Kidney tubule cell (primary cell): ENCODE results near the gene FUT7.
"Not testable (repeated sequence)": the region's sequence is repeated elsewhere in the genome, so short reads cannot be mapped to it uniquely, and the experiment has no call there.

Experiments
- DNase-seq: peaks from one replicate; pipeline ENCODE4 v3.0.0-alpha.2; 2018; ENCODE audit warnings: low spot score

The FUT7 gene

DNA sequence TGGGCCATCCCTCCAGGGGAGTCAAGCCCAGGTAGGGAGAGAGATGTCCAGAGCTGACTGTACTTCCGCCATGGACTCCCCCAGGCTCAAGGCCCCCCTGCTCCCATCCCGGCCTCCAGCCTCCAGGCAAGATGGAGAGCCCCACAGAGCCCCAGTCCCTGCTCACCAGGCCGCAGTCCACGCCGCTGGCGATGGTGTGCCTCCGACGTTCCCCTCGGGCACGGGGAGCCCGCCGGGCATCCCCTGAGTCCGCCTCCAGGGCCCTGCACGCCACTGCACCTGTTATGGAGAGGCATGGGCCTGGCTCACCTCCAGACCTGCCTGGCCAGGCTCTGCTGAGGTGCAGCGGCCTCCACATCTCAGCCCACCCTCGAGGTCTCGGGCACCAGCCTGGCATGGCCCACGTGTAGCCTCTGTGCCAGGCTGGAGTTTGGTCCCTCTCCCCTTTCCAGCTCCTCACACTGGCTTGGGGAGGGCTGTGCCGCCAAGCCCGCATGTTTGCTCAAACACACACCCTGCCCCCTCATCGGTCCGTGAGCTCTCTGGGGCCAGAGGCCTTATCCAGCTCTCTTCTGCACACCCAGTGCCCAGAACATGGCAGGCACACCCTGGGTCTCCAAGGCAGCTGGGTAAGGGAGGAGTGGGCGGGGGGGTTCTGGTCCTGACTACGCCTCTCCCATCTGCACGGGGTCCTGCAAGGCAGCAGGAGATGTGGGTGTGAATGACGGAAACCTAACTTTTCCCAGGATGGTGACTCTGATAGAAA, 34.4 kb upstream of the FUT7 start:
- no peak for DNase-seq

GRCh38 chr9:137065336-137065967, 33.6 kb upstream of the FUT7 start:
- DNase-seq: no peak

DNA sequence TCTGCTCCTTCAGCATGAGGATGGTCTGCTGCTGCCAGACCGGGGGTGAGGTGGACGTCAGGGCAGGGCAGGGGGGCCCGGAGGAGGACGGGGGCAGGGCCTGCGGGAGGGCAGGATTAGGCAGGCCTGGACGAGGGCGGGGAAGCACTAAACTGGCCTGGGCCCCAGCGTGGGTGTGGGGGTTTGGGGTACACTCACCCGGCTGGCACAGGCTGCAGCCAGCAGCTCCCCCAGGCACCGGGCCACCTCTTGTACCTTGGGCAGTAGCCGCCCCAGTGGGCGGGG, 32.9 kb upstream of the FUT7 start:
- no peak for DNase-seq

- peak; percentile 66 for DNase-seq
These were observed 32.4 kb upstream of the FUT7 start for GRCh38 chr9:137064027-137064879.

- no peak for DNase-seq
These were observed 31.6 kb upstream of the FUT7 start for GRCh38 chr9:137063311-137064026.

DNA sequence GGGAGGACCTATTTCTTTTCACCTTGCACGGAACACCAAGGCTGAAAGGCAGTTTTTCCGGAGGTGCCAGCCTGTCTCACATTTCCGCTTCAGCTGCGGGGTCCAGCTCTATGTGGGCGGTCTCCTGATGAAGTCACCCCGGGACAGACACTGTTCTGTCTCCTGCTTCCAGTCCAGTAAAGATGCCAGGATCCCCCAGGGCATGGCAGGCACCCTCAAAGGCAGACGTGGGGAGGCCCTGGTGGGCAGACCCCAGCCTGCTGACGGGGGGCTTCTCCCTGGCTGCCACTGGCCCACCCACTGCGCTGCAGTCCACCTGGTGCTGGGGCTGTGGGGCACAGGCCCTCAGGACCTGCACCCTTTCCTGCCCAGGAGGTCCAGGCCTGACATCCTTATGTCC, 30.9 kb upstream of the FUT7 start:
- not testable (repeated sequence) for DNase-seq

DNA sequence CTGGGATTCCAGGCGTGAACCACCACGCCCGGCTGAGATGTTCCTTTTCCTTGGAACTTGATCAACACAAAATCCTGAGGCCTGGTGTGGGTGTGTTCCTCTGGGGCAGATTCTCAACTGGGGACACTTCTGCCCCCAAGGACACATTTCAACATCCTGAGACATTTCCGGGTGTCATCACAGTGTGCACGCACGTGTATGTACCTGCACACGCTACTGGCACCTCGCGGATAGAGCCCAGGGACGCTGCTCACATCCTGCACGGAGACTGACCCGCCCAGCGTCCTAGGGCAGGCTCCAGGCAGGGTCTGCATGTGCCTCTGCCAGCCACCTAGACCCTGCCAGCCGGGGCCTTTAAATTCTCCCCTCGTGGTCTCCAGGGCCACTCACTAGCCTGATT, 30.5 kb upstream of the FUT7 start:
- DNase-seq: no peak

DNA sequence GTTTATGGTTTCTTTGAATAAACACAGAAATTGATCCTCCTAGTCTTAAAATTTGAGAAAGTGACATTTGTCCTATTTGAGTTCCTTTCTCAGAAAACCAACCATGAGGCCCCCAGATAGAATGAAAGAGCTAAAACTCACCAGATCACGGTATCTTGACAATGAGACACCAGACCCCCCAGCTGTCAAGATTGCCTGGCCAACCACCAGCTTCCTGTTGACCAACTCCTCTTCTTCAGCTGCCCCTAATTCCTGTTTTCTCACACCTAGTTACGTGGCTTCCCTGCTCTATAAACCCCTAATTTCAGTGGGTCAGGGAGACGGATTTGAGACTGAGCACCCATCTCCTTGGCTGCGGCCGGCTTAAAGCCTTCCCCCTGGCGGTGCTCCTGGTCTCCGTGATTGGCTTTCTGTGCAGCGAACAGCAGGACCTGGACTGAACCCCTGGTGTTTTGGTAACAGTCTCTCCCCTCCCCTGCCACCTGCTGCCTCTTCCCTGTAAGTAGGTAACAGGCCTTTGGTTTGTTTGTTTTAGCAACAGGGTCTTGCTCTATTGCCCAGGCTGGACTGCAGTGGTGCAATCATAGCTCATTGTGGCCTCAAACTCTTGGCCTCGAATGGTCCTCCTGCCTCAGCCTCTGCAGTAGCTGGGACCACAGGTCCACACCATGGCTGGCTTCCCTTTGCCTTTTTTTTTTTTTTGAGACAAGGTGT, 26.8 kb upstream of the FUT7 start:
- no peak for DNase-seq

DNA sequence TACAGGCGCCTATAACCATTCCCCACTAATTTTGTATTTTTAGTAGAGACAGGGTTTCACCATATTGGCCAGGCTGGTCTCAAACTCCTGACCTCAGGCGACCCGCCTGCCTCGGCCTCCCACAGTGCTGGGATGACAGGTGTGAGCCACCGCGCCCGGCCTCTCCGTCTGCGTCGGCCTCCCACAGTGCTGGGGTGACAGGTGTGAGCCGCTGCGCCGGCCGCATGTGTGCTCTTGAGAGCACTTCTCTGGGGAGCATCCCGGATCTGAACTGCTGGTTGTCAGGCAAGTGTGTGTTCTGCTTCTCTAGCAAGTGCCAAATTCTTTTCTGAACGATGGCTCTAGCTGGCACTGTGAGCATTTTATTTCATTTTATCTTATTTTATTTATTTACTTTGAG, 25.7 kb upstream of the FUT7 start:
- no peak for DNase-seq

DNA sequence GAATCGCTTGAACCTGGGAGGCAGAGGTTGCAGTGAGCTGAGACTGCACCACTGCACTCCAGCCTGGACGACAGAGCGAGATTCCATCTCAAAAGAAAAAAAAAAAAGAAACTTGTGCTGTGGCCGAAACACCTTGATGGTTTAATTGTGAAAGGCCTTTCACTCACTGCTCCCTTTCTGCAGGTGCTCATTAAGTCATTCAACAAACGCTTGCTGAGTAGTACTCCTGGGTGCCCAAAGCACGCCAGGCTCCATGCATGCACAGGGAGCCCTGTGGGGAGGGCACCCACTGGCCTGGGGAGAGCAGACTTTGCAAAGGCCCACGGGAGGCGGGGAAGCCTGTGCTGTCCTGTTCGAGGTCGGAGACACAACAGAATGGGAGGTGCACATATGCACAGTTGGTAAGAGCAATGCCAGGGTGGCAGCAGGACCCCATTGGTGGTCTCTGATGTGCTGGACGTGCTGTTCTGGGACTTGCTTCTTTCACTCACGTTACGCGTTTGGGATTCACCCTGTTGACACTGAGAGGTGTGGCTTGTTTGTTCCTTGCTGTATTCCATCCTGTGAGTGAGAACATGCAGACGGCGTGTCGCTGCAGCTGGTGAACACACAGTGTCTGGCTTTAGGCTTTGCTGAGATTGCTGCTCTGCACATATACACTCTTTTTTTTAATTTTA, 25.0 kb upstream of the FUT7 start:
- DNase-seq: no peak

GRCh38 chr9:137055385-137056364, 23.8 kb upstream of the FUT7 start:
- DNase-seq: no peak

DNA sequence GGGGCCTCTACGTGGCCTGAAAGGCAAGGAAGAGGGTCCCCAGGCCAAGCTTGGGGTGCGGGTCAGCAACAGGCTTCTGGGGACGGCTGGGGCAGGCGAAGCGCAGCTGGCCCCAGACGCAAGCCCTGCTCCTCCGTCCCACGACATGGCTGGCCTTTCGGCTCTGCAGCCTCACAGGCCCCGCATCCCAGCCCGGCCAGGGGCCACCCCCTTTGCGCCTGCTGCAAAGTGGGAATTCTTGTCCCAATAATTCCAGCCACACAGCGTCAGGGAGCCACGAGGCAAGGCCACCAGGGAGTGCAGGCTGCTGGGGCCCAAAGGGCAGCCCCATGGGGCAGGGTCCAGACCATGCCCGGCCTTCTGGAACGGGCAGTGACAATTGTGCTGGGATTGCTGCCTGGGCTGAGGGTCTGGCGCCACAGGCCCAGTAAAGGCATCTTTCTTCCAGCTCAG, 23.1 kb upstream of the FUT7 start:
- DNase-seq: no peak

- DNase-seq: peak; percentile 61
These were observed 22.4 kb upstream of the FUT7 start, which contains the start of gene ENTPD2 for GRCh38 chr9:137053944-137054931. Gene ENTPD2 (minus strand): TSS chr9:137054061. CDS start chr9:137053997, 64 bp downstream.

DNA sequence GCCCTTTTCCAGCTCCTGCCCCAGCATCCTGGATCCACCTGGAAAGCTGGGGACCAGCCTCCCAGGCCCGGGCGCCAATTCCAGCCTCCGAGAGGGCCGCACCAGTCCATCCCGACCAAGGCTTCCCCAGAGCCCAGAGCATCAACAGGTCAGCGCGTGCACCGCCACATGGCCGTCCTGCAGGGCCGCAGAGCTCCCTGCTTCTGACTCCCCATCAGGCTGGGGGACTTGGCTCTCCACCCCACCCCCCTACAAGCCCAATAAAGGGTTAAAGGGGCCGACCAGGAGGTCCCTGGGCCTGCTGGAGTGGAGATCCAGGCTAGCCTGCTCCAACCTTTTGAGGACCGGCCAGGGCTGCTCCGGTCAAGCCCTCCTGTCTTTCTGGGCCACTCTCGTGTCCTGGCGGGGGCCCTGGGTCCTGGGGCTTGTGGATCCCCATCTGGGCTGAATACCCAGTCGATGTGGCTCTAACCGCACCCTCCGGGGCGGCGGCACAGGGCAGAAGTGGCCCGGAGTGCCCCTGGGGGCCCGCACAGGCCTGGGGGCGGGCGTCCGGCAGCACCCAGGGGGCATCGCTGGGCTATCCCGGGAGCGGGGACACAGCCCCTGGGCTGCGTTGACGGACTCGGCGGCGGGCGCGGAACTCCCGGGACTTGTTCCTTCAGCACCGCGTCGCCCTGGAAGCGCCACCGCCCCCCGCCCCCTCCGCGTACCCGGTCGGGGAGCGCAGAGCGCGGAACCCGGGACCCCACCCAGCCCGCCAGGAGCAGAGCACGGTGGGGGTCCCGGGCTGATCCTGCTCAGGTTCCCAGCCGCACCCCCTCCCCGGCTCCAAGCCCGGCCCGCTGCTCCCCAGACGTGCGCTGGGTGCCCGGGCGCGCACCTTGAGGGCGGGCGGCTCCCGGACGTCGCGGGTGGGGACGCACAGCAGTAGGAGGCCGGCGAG, 21.4 kb upstream of the FUT7 start:
- no peak for DNase-seq

- no peak for DNase-seq
These were observed 20.4 kb upstream of the FUT7 start for GRCh38 chr9:137052293-137052692.

- no peak for DNase-seq
These were observed 19.3 kb upstream of the FUT7 start for GRCh38 chr9:137051145-137051724.

DNA sequence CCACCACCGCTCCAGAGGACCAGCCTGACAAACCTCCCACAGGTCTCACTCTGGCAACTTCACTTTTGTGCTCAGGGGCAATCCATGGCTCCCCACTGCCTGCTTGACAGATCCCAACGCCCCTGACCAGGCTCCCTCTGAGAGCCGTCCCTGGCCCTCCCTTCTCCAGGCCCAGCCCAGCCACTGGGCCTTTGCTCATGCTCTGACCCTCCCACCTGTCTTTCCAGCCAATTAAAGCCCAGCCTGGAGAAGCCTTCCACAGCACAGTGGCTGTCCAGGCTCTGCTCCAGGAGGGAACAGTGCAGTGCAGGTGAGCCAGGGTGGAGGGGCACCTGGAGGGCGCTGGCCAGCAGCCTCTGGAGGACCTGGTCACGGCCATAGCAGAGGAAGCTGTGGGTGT, 18.7 kb upstream of the FUT7 start:
- no peak for DNase-seq
